Kidney epithelial cell (primary cell): ENCODE results near the gene THAP7. TPM values are rescaled to one million over a fixed set of nuclear protein-coding genes. Genes with fewer than 3 reads are reported as not detected.

Experiments used
- DNase-seq: peaks from one replicate; pipeline ENCODE4 v3.0.0-alpha.2; 2010; ENCODE audit warnings: low read depth
- H3K27me3 ChIP-seq: 2 replicates; pipeline ENCODE4 v1.6.0; 2011; ENCODE audit warnings: low read length; ENCODE audit not compliant: control insufficient read depth, insufficient read depth
- H3K36me3 ChIP-seq: 2 replicates; pipeline ENCODE4 v1.5.1; 2011; ENCODE audit warnings: low read length; ENCODE audit not compliant: control insufficient read depth, insufficient read depth
- H3K4me3 ChIP-seq: 2 replicates; pipeline ENCODE4 v1.5.1; 2011; ENCODE audit warnings: low read depth, mild to moderate bottlenecking, control low read depth, low read length
- total RNA-seq: library from RNA; depleted of rRNA; stranded (reverse); fragments of >200 nt; gene quantifications from 2 replicates; pipeline ENCODE4 v1.2.3, GENCODE V29; 2015
- TF ChIP-seq, protein P1 (sequence below): IDR thresholded peaks from 2 replicates; pipeline ENCODE4 v1.5.1; 2011; ENCODE audit warnings: mild to moderate bottlenecking, moderate library complexity, low read length, control low read depth, inconsistent platforms; ENCODE audit not compliant: insufficient read depth, poor library complexity, severe bottlenecking

Gene THAP7
- total RNA-seq, 1 donor from 2014 or later: 37.9 TPM

DNA sequence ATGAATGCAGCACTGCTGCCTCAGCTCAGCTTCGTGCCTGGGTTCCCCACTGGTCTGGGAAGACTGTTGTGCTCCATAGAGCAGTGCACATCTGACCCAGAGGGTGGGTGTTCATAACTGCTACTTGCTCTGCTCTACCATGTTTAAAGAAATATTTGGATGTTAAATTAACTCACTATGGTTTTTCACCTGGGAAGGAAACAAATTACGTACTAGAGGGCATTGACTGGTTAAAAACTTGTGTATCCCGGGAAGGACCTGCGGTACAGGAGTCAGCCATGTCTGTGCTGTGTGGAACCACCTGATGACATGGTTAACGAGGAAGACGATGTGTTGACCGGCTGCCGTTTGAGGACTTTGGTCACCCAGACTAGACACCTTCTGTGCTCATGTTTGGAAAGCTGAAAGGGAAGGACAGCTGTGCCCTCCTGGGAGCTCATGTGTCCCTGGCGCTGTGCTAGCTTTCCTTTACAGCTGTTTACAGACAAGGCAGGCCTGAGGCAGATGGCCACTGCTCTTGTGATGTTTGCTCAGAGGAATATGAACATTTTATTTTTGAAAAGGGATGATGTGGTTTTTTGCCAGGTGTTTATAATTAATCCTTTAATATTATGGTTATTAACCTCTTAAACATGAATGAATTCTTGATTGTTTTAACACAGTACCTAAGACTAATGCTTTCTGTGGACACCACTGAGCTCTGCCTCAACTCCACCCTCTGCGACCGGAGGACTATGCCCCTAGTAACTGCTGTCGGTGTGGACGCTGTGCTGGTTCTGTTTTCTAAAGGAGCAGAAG lies 49.2 kb downstream of the THAP7 start:
- no peaks in the 10 kb centered on the region for H3K27me3 ChIP-seq
- no peak overlapping the region for H3K4me3 ChIP-seq
- TF ChIP-seq, protein P1, sequence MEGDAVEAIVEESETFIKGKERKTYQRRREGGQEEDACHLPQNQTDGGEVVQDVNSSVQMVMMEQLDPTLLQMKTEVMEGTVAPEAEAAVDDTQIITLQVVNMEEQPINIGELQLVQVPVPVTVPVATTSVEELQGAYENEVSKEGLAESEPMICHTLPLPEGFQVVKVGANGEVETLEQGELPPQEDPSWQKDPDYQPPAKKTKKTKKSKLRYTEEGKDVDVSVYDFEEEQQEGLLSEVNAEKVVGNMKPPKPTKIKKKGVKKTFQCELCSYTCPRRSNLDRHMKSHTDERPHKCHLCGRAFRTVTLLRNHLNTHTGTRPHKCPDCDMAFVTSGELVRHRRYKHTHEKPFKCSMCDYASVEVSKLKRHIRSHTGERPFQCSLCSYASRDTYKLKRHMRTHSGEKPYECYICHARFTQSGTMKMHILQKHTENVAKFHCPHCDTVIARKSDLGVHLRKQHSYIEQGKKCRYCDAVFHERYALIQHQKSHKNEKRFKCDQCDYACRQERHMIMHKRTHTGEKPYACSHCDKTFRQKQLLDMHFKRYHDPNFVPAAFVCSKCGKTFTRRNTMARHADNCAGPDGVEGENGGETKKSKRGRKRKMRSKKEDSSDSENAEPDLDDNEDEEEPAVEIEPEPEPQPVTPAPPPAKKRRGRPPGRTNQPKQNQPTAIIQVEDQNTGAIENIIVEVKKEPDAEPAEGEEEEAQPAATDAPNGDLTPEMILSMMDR: no peak
- DNase-seq: no peak
- peaks cover 1% of the 10 kb centered on the region for H3K36me3 ChIP-seq

DNA sequence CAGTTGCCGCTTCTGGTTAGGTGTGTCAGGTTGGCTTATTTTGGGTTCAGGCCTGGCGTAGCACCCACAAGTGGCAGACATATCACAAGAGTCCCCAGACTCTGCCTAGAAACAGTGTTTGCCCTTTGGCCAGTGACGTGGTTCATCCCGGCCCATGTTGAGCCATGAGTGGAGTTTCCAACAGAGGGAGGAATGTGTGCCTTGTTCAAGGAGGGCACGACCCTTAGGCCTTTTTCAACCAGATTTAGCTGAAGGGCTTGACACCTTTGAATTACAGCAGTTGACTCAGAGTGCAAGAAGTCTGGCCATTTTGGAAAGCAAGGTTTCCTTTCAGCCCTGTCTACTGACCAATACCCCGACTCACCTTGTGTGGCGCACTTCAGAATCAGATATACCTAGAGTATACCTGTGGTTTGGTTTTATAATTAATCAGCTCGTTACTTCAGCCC lies 50.0 kb downstream of the THAP7 start:
- no peak for DNase-seq
- TF ChIP-seq, protein P1: no peak
- Histone ChIP-seq H3K36me3 (peaks cover 1% of the 10 kb centered on the region), H3K4me3 (no peak overlapping the region), H3K27me3 (no peaks in the 10 kb centered on the region)

DNA sequence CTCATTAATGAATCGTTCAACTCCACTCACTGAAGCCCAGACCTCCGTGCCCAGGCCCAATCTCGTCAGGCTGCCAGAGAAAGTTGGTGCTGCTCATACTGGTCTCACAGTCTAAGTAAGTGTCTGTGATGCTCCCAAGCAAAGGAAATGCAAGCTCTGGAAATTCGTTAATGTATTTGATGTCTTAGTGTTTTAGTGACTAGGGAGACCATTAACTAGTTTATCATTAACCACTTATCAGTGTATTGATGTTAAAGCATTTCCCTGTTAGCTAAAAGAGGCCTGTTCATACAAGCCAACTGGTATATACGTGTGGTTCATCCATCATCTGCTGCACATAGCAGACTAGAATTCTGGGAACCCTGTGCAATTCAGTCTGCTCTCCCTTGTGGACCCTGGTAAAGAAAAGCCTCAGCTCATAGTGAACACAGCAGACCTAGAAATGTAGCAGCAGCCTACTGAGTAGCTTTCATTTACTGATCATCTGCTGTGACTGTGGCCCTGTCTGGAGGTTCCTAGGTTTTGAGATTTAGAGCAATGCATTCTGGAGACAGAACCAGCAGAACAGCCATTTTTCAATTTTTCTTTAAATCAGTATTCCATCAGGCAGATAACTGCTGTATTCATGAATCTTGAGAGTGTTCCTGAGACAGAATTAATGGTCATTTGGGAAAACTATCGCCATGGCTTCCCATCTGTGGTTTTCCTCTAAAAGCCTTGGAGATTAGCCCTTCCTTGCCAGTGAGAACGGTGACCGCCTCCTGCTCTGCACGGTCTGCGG lies 50.6 kb downstream of the THAP7 start:
- TF ChIP-seq, protein P1: no peak
- H3K27me3 ChIP-seq: no peaks in the 10 kb centered on the region
- peaks cover 1% of the 10 kb centered on the region for H3K36me3 ChIP-seq
- H3K4me3 ChIP-seq: no peak overlapping the region
- DNase-seq: no peak

DNA sequence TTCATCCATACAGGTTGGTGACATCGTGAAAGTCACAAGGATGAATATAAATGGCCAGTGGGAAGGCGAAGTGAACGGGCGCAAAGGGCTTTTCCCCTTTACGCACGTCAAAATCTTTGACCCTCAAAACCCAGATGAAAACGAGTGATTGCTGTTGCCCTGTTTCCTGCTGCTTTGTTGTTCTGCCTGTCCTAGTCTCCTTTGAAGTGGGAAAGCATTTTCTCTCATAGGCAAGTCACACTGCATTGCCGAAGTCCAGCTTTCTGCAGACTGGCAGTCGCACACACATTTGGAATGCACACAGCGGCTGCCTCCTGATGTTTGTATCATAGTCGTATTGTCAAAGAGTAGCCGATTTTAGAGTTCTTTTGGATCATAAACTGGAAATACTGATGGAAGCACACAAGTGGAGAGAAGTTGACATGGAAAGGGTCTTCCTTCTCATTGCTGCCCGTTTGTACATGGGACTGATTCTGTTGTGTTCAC lies 52.2 kb downstream of the THAP7 start:
- TF ChIP-seq, protein P1: no peak
- no peaks in the 10 kb centered on the region for H3K27me3 ChIP-seq
- DNase-seq: no peak
- peaks cover 1% of the 10 kb centered on the region for H3K36me3 ChIP-seq
- no peak overlapping the region for H3K4me3 ChIP-seq

Other genes starting within 250 kb of the THAP7 start
- not detected in 2 replicates for gene SERPIND1, start 228.0 kb downstream of the THAP7 start, total RNA-seq
- gene PI4KA, start 143.3 kb downstream of the THAP7 start, total RNA-seq: 50.6 and 62.8 TPM in 2 replicates
- gene SNAP29, start 143.1 kb downstream of the THAP7 start, total RNA-seq: 17.7 and 18.3 TPM in 2 replicates
- gene CRKL, start 84.7 kb downstream of the THAP7 start, total RNA-seq: 47.7 and 51.1 TPM in 2 replicates
- 0.75 and 1.5 TPM in 2 replicates for gene AIFM3, start 34.9 kb downstream of the THAP7 start, total RNA-seq
- 39.3 and 45.2 TPM in 2 replicates for gene LZTR1, start 19.8 kb downstream of the THAP7 start, total RNA-seq
- 0.27 TPM in 1 of 2 replicates, not detected in the other for gene P2RX6, start 13.0 kb upstream of the THAP7 start, total RNA-seq
- gene SLC7A4, start 30.4 kb upstream of the THAP7 start, total RNA-seq: 2.3 and 2.7 TPM in 2 replicates
- not detected in 2 replicates for gene LRRC74B, start 43.8 kb upstream of the THAP7 start, total RNA-seq